ENCODE measurements around the gene ATP6V0E1.

The ATP6V0E1 gene

DNA sequence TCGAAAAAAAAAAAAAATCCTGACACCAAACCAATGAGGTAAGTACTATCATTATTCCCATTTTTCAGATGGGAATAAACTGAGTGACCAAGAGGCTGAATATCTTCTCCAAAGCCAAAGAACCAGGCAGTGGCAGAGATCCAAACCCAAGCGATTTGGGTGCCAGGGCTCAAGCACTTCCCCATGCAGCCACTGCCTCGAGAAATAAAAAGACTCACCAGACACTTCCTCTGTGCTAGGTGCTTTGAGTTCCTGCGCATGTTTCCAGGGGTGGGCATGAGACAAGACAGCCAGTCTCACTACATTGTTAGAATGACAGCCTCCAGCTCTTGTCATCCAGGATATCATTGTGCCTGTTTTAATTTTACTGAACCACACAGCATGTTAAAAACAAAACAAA, 26.6 kb upstream of the ATP6V0E1 start:
- peak; percentile 44 for DNase-seq (ENCODE audit: low read depth)

DNA sequence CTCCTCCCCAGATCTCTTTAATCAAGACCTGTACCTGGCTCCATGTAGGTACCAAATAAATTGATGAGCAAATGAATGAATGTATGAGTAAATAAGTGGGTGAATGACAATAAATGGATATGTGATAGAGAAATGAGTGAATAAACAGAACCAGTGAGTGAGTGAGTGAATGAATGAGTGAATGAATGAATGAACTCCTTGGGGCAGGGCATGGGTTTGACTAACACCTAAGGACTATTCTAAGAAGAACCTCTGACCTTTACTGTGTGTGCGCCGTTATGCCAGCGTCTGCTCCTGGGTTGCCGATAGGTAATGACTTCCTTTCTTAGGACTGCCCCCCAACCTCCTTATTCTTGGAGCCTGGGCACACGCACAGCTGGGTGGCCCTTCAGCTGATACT, 26.1 kb upstream of the ATP6V0E1 start:
- DNase-seq (ENCODE audit: low read depth): no peak

GRCh38 chr5:172958331-172959046, 25.1 kb upstream of the ATP6V0E1 start:
- DNase-seq (ENCODE audit: low read depth): peak; percentile 74

GRCh38 chr5:172959824-172960799, 23.5 kb upstream of the ATP6V0E1 start:
- peak; percentile 47 for DNase-seq (ENCODE audit: low read depth)

GRCh38 chr5:172969921-172970320, 13.7 kb upstream of the ATP6V0E1 start:
- no peak for DNase-seq (ENCODE audit: low read depth)

- no peak for DNase-seq (ENCODE audit: low read depth)
Observed at GRCh38 chr5:172971482-172971881, 12.1 kb upstream of the ATP6V0E1 start.

DNA sequence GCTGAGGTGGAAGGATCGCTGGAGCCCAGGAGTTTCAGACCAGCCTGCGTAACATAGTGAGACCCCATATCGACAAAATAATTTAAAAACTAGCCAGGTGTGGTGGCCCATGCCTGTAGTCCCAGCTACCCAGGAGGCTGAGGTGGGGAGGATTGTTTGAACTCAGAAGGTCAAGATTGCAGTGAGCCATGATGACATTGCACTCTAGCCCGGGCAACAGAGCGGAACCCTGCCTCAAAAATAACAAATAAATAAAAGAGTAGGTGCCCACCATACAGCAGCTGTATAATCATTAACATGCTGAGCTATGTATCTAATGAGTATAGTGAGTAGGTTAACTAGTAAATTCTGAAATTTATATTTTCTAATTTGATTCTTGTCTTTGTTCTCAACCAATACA, 11.0 kb upstream of the ATP6V0E1 start:
- no peak for DNase-seq (ENCODE audit: low read depth)

- DNase-seq (ENCODE audit: low read depth): peak; percentile 72
Observed at GRCh38 chr5:172973127-172973916, 10.2 kb upstream of the ATP6V0E1 start.

GRCh38 chr5:172973931-172974330, 9.6 kb upstream of the ATP6V0E1 start:
- peak; percentile 31 for DNase-seq (ENCODE audit: low read depth)

- no peak for DNase-seq (ENCODE audit: low read depth)
Observed at GRCh38 chr5:172975289-172975688, 8.3 kb upstream of the ATP6V0E1 start.

DNA sequence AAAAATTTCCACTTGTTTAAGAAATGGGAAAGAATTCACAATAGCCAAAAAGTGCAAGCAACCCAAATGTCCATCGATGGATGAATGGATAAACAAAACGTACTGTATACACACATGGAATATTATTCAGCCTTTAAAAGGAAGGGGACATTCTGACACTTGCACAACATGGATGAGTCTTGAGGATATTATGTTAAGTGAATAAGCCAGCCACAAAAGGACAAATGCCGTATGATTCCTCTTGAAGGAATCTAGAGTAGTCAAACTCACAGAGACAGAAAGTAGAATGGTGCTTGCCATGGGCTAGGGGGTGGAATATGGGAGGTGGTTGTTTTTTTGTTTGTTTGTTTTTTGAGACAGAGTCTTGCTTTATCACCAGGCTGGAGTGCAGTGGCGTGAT, 3.8 kb upstream of the ATP6V0E1 start:
- peak; percentile 64 for DNase-seq (ENCODE audit: low read depth)

GRCh38 chr5:172981931-172982330, 1.6 kb upstream of the ATP6V0E1 start:
- DNase-seq (ENCODE audit: low read depth): no peak

DNA sequence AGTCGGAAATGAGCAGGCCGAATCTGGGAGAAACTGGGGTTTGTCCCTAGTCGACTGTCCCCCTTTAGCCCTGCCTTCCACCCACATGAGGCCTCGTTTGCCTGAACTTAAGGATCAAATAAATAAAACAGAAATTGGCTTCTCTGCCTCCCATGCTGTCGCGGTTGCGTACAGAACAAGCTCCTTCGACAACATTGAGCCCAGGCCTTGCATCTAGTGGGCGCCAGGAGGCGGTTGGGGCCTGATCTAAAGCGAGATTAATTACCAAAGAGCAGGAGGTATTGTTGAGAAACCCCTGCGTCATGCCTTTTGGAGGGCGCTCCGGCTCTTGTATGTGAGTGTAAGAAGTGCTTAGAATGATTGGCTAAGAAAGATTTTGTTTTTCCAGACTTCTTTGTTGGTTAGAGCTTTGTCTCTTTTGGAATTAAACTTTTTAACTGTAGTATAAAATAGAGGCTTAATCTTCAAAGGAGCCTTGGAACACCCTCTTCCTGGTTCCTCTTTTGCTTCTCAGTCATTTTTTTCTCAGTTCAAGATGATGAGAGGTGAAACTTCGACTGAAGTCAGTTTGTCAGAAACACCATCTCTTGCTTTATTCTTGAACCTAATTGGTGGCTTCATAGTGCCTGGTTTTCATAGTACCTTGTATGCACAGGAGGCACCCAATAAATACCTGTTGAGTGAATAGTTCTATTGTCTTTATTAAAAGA, 828 bp downstream of the ATP6V0E1 start:
- DNase-seq (ENCODE audit: low read depth): peak; percentile 87

DNA sequence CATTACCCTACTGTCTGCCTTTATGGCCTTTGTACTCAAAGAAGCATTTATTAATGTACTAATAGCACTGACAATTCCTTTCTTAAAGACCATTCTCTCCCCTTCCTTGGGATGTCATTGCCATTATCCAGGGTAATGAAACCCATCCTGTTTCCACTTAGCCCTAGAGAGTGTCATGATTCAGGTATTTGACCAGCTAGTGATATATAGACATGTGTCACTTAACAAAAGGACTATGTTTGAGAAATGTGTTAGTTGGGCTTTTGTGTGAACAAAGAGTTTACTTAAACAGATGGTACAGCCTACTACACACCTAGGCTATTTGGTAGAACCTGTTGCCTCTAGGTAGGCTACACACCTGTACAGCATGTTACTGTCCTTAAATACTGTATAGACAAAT, 2.0 kb downstream of the ATP6V0E1 start:
- DNase-seq (ENCODE audit: low read depth): peak; percentile 21

GRCh38 chr5:172988276-172988675, 4.7 kb downstream of the ATP6V0E1 start:
- DNase-seq (ENCODE audit: low read depth): no peak

- no peak for DNase-seq (ENCODE audit: low read depth)
Observed at GRCh38 chr5:172990776-172991175, 7.2 kb downstream of the ATP6V0E1 start.

- no peak for DNase-seq (ENCODE audit: low read depth)
Observed at GRCh38 chr5:172994405-172994804, 10.8 kb downstream of the ATP6V0E1 start.

DNA sequence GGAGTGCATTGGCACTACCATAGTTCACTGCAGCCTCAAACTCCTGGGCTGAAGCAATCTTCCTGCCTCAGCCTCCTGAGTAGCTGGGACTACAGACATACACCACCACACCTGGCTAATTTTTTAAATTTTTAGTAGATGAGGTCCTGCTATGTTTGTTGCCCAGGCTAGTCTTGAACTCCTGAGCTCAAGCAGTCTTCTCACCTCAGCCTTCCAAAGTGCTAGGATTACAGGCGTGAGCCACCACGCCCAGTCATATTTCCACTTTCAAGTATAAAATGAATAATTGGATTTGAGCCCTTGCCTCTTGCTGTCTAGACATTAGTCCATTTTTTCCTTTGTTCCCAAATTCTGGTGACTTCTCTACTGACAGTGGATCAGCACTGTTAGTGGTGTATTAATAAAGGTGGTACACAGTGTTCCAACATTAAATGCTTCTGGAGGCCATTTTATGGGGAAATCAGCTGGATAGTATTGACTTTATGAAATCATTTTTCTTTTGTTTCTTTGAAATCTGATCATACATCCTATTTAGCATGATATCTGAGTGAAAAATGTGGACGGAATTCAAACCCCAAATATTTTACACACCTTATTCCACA, 15.9 kb downstream of the ATP6V0E1 start:
- DNase-seq (ENCODE audit: low read depth): no peak

GRCh38 chr5:172999974-173000373, 16.4 kb downstream of the ATP6V0E1 start:
- DNase-seq (ENCODE audit: low read depth): no peak

- no peak for DNase-seq (ENCODE audit: low read depth)
Observed at GRCh38 chr5:173001229-173001841, 17.8 kb downstream of the ATP6V0E1 start.

GRCh38 chr5:173003360-173003759, 19.8 kb downstream of the ATP6V0E1 start:
- DNase-seq (ENCODE audit: low read depth): peak; percentile 2

Data from EH (cell line).